ENCODE measurements around the gene ARHGAP26. TPM values are rescaled to one million over a fixed set of nuclear protein-coding genes. Genes with fewer than 3 reads are reported as not detected.

Gene ARHGAP26
- total and polyA plus RNA-seq, 9 donors, result 1.9 to 47.1 (median 12.0) TPM

- intact Hi-C loops (cut with DNase I), result no loop called here
- DNase-seq, result peak in 1 of 5 donors; percentile 28
- Histone ChIP-seq H3K4me3 (no peak overlapping the region), H3K36me3 (no peaks in the 10 kb centered on the region), H3K9me3 (no peaks in the 10 kb centered on the region), H3K4me1 (ENCODE audit: insufficient read depth) (peaks cover 7% of the 10 kb centered on the region), H3K27me3 (no peaks in the 10 kb centered on the region), H3K27ac (no peak overlapping the region)
- no peak for TF ChIP-seq CTCF (IDR thresholded peaks at IDR 0.05)
- no peak for TF ChIP-seq EP300 (IDR thresholded peaks at IDR 0.05)
- no peak for TF ChIP-seq POLR2A (IDR thresholded peaks at IDR 0.05)
- 85 to 97% (median 92%) methylated on average over 6 of the region's 6 CpGs for WGBS, 3 donors
These were observed 73.1 kb downstream of the ARHGAP26 start for GRCh38 chr5:142842994-142843905.

- peak overlapping the region in 1 of 2 donors; percentile 4 for H3K27ac ChIP-seq
- peaks cover 6% of the 10 kb centered on the region for H3K4me1 ChIP-seq (ENCODE audit: insufficient read depth)
These were observed 74.7 kb downstream of the ARHGAP26 start for GRCh38 chr5:142844866-142845265.

GRCh38 chr5:142845402-142845921 is 75.3 kb downstream of the ARHGAP26 start:
- DNase-seq, result no peak
- 18 to 44% (median 41%) methylated on average over 4 of the region's 4 CpGs for WGBS, 3 donors
- Histone ChIP-seq H3K4me1 (ENCODE audit: insufficient read depth) (peaks cover 6% of the 10 kb centered on the region), H3K4me3 (no peak overlapping the region), H3K36me3 (no peaks in the 10 kb centered on the region), H3K27me3 (no peaks in the 10 kb centered on the region), H3K27ac (peak overlapping the region in 1 of 2 donors; percentile 4), H3K9me3 (no peaks in the 10 kb centered on the region)
- TF ChIP-seq EP300 (IDR thresholded peaks at IDR 0.05) (no peak), POLR2A (IDR thresholded peaks at IDR 0.05) (no peak), CTCF (IDR thresholded peaks at IDR 0.05) (no peak)
- intact Hi-C loops (cut with DNase I), result no loop called here

More at GRCh38 chr5:142844866-142845265, 74.7 kb downstream of the ARHGAP26 start:
- WGBS, 3 donors, result 51 to 61% (median 53%) methylated on average over 7 of the region's 7 CpGs
- H3K27me3 ChIP-seq, result no peaks in the 10 kb centered on the region
- H3K4me3 ChIP-seq, result no peak overlapping the region
- no peak for DNase-seq
- no peaks in the 10 kb centered on the region for H3K9me3 ChIP-seq
- no peak for TF ChIP-seq EP300 (IDR thresholded peaks at IDR 0.05)
- no peak for TF ChIP-seq CTCF (IDR thresholded peaks at IDR 0.05)
- TF ChIP-seq POLR2A (IDR thresholded peaks at IDR 0.05), result no peak
- no peaks in the 10 kb centered on the region for H3K36me3 ChIP-seq
- intact Hi-C loops (cut with DNase I), result no loop called here

GRCh38 chr5:142845954-142846398 is 75.8 kb downstream of the ARHGAP26 start:
- Histone ChIP-seq H3K27me3 (no peaks in the 10 kb centered on the region), H3K4me1 (ENCODE audit: insufficient read depth) (peaks cover 6% of the 10 kb centered on the region), H3K27ac (no peak overlapping the region), H3K36me3 (no peaks in the 10 kb centered on the region), H3K9me3 (no peaks in the 10 kb centered on the region), H3K4me3 (no peak overlapping the region)
- intact Hi-C loops (cut with DNase I), result no loop called here
- TF ChIP-seq POLR2A (IDR thresholded peaks at IDR 0.05), result no peak
- TF ChIP-seq CTCF (IDR thresholded peaks at IDR 0.05), result no peak
- TF ChIP-seq EP300 (IDR thresholded peaks at IDR 0.05), result no peak
- DNase-seq, result no peak
- 73 to 78% (median 73%) methylated on average over 9 of the region's 9 CpGs for WGBS, 3 donors
